HepG2 (cell line): ENCODE data around the gene PACS1. TPM values are rescaled to one million over a fixed set of nuclear protein-coding genes. Genes with fewer than 3 reads are reported as not detected.

Experiments
- BORCS8-MEF2B ChIP-seq: sonication (generic); formaldehyde crosslinking; IDR thresholded peaks from 2 replicates; pipeline ENCODE4 v1.8.0; 2022; ENCODE audit warnings: mild to moderate bottlenecking, missing genetic modification reagents
- BRD4 ChIP-seq: sonication (generic); formaldehyde crosslinking; IDR thresholded peaks from 2 replicates; pipeline ENCODE4 v1.4.0; 2020; ENCODE audit warnings: missing genetic modification reagents
- KLF16 ChIP-seq, 2 experiments: sonication (generic) in 1 of 2; formaldehyde crosslinking in 1 of 2; IDR thresholded peaks; 2 replicates each; pipeline versions ENCODE4 v1.6.1 to v1.8.0; 2016 to 2023; ENCODE audit warnings: missing genetic modification reagents in 2 of 2, missing compliant biosample characterization in 1 of 2
- MXD1 ChIP-seq: sonication (generic); formaldehyde crosslinking; IDR thresholded peaks from 2 replicates; pipeline ENCODE4 v1.4.0; 2020; ENCODE audit warnings: mild to moderate bottlenecking, missing genetic modification reagents
- PHB2 ChIP-seq: fragments of 450-650 bp; IDR thresholded peaks from 2 replicates; pipeline ENCODE4 v1.6.1; 2018; ENCODE audit not compliant: partially characterized antibody
- PHF21A ChIP-seq: sonication (generic); formaldehyde crosslinking; IDR thresholded peaks from 2 replicates; pipeline ENCODE4 v1.5.0; 2020; ENCODE audit warnings: mild to moderate bottlenecking, missing genetic modification reagents
- RFXAP ChIP-seq: sonication (generic); formaldehyde crosslinking; IDR thresholded peaks from 2 replicates; pipeline ENCODE4 v1.4.0; 2020; ENCODE audit warnings: missing genetic modification reagents, borderline replicate concordance
- SAP130 ChIP-seq: IDR thresholded peaks from 2 replicates; pipeline ENCODE4 v1.6.1; 2016; ENCODE audit warnings: low read depth
- SATB2 ChIP-seq: sonication (generic); formaldehyde crosslinking; IDR thresholded peaks from 2 replicates; pipeline ENCODE4 v1.5.0; 2020; ENCODE audit warnings: missing genetic modification reagents
- WIZ ChIP-seq: sonication (generic); formaldehyde crosslinking; IDR thresholded peaks from 2 replicates; pipeline ENCODE4 v1.5.1; 2020; ENCODE audit warnings: mild to moderate bottlenecking, missing genetic modification reagents
- ZBTB38 ChIP-seq: sonication (generic); formaldehyde crosslinking; IDR thresholded peaks from 2 replicates; pipeline ENCODE4 v1.5.1; 2020; ENCODE audit warnings: mild to moderate bottlenecking, missing genetic modification reagents
- ZHX1 ChIP-seq: sonication (generic); formaldehyde crosslinking; IDR thresholded peaks from 2 replicates; pipeline ENCODE4 v1.8.1; 2022; ENCODE audit warnings: low read depth, mild to moderate bottlenecking, missing genetic modification reagents
- ZNF3 ChIP-seq: IDR thresholded peaks from 2 replicates; pipeline ENCODE4 v1.7.0; 2017; ENCODE audit warnings: inconsistent platforms
- ZNF891 ChIP-seq: sonication (generic); formaldehyde crosslinking; IDR thresholded peaks from 2 replicates; pipeline ENCODE4 v1.5.0; 2020; ENCODE audit warnings: mild to moderate bottlenecking, missing genetic modification reagents
- polyA plus RNA-seq, 8 experiments: library from polyadenylated mRNA; depleted of rRNA in 3 of 8; stranded (reverse) in 7 of 8; unstranded in 1 of 8; fragments of >200 nt; fragmentation: Illumina TruSeq in 4 of 8; extraction: Trizol in 4 of 8; gene quantifications; 2 replicates each; pipeline versions ENCODE4 v1.2.1 to v1.2.3, GENCODE V29; 2011 to 2016; ENCODE audit warnings: low read depth in 4 of 8, missing spikeins in 1 of 8, mixed read lengths in 1 of 8; ENCODE audit not compliant: insufficient read depth in 1 of 8
- total RNA-seq, 5 experiments: library from RNA; depleted of rRNA; stranded (reverse); fragments of >200 nt; fragmentation: Illumina TruSeq; extraction: Trizol; gene quantifications; 2 replicates each; pipeline ENCODE4 v1.2.3, GENCODE V29; 2016; ENCODE audit warnings: low read depth in 1 of 5
- TF ChIP-seq, protein P1 (sequence below): sonication (generic); formaldehyde crosslinking; IDR thresholded peaks from 2 replicates; pipeline ENCODE4 v1.4.0; 2020; ENCODE audit warnings: missing genetic modification reagents, borderline replicate concordance
- TF ChIP-seq, protein P2 (sequence below): sonication (generic); formaldehyde crosslinking; IDR thresholded peaks from 2 replicates; pipeline ENCODE4 v1.5.0; 2020; ENCODE audit warnings: missing genetic modification reagents, mild to moderate bottlenecking, borderline replicate concordance
- TF ChIP-seq, protein P3 (sequence below): sonication (generic); formaldehyde crosslinking; IDR thresholded peaks from 2 replicates; pipeline ENCODE4 v1.5.1; 2020; ENCODE audit warnings: mild to moderate bottlenecking, missing genetic modification reagents, borderline replicate concordance
- TF ChIP-seq, protein P4 (sequence below): sonication (generic); formaldehyde crosslinking; IDR thresholded peaks from 2 replicates; pipeline ENCODE4 v1.5.0; 2020; ENCODE audit warnings: missing genetic modification reagents

The PACS1 gene
- total and polyA plus RNA-seq, 2 of the 13 experiments (the other 11 are each of a cell fraction or from before 2014, with no cell fraction given) = 7.6 to 8.6 TPM

GRCh38 chr11:66119348-66120133, 49.5 kb downstream of the PACS1 start (continued):
- TF ChIP-seq, protein P1, sequence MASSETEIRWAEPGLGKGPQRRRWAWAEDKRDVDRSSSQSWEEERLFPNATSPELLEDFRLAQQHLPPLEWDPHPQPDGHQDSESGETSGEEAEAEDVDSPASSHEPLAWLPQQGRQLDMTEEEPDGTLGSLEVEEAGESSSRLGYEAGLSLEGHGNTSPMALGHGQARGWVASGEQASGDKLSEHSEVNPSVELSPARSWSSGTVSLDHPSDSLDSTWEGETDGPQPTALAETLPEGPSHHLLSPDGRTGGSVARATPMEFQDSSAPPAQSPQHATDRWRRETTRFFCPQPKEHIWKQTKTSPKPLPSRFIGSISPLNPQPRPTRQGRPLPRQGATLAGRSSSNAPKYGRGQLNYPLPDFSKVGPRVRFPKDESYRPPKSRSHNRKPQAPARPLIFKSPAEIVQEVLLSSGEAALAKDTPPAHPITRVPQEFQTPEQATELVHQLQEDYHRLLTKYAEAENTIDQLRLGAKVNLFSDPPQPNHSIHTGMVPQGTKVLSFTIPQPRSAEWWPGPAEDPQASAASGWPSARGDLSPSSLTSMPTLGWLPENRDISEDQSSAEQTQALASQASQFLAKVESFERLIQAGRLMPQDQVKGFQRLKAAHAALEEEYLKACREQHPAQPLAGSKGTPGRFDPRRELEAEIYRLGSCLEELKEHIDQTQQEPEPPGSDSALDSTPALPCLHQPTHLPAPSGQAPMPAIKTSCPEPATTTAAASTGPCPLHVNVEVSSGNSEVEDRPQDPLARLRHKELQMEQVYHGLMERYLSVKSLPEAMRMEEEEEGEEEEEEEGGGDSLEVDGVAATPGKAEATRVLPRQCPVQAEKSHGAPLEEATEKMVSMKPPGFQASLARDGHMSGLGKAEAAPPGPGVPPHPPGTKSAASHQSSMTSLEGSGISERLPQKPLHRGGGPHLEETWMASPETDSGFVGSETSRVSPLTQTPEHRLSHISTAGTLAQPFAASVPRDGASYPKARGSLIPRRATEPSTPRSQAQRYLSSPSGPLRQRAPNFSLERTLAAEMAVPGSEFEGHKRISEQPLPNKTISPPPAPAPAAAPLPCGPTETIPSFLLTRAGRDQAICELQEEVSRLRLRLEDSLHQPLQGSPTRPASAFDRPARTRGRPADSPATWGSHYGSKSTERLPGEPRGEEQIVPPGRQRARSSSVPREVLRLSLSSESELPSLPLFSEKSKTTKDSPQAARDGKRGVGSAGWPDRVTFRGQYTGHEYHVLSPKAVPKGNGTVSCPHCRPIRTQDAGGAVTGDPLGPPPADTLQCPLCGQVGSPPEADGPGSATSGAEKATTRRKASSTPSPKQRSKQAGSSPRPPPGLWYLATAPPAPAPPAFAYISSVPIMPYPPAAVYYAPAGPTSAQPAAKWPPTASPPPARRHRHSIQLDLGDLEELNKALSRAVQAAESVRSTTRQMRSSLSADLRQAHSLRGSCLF (CRISPR knock-in tag) = no peak
- no peak for TF ChIP-seq MXD1 (CRISPR knock-in tag)
- TF ChIP-seq PHF21A = no peak; the same call in 1 of the 2 replicates
- no peak for TF ChIP-seq WIZ (CRISPR knock-in tag)
- TF ChIP-seq, protein P2, sequence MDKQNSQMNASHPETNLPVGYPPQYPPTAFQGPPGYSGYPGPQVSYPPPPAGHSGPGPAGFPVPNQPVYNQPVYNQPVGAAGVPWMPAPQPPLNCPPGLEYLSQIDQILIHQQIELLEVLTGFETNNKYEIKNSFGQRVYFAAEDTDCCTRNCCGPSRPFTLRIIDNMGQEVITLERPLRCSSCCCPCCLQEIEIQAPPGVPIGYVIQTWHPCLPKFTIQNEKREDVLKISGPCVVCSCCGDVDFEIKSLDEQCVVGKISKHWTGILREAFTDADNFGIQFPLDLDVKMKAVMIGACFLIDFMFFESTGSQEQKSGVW (CRISPR knock-in tag) = no peak
- peak; percentile 67 for TF ChIP-seq SAP130
- no peak for TF ChIP-seq BRD4
- no peak for TF ChIP-seq KLF16 (CRISPR knock-in tag; IDR thresholded peaks at IDR 0.05)
- TF ChIP-seq, protein P3, sequence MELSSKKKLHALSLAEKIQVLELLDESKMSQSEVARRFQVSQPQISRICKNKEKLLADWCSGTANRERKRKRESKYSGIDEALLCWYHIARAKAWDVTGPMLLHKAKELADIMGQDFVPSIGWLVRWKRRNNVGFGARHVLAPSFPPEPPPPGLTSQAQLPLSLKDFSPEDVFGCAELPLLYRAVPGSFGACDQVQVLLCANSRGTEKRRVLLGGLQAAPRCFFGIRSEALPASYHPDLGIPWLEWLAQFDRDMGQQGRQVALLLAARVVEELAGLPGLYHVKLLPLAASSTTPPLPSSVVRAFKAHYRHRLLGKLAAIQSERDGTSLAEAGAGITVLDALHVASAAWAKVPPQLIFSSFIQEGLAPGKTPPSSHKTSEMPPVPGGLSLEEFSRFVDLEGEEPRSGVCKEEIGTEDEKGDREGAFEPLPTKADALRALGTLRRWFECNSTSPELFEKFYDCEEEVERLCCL (CRISPR knock-in tag) = no peak
- TF ChIP-seq ZNF891 (CRISPR knock-in tag) = no peak
- TF ChIP-seq ZNF3 = 0 out of 2 replicates have a peak, but pooled peaks have one; percentile 40
- TF ChIP-seq PHB2 = no peak
- no peak for TF ChIP-seq ZBTB38
- no peak for TF ChIP-seq SATB2 (CRISPR knock-in tag)
- TF ChIP-seq, protein P4, sequence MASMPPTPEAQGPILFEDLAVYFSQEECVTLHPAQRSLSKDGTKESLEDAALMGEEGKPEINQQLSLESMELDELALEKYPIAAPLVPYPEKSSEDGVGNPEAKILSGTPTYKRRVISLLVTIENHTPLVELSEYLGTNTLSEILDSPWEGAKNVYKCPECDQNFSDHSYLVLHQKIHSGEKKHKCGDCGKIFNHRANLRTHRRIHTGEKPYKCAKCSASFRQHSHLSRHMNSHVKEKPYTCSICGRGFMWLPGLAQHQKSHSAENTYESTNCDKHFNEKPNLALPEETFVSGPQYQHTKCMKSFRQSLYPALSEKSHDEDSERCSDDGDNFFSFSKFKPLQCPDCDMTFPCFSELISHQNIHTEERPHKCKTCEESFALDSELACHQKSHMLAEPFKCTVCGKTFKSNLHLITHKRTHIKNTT (CRISPR knock-in tag) = no peak
- TF ChIP-seq BORCS8-MEF2B (CRISPR knock-in tag) = no peak
- TF ChIP-seq RFXAP (CRISPR knock-in tag) = no peak
- no peak for TF ChIP-seq ZHX1 (CRISPR knock-in tag)
